RWPE2 (cell line): Measurements from ENCODE around the gene MON2.

ENCODE experiments used
- ATAC-seq: fragments of 200-7000 bp; cut with Tn5 transposase; 3 replicates; pipeline ENCODE4 v1.9.1; 2021; ENCODE audit warnings: low read depth
- DNase-seq: peaks from one replicate; pipeline ENCODE4 v3.0.0-alpha.2; 2020; ENCODE audit warnings: low spot score
- H3K27ac ChIP-seq: fragments of 450-650 bp; 2 replicates; pipeline ENCODE4 v1.5.1; 2017; ENCODE audit warnings: mild to moderate bottlenecking; ENCODE audit not compliant: poor library complexity, severe bottlenecking
- H3K27me3 ChIP-seq: fragments of 250-450 bp; sonication (Bioruptor Pico); 2 replicates; pipeline ENCODE4 v1.5.1; 2021; ENCODE audit warnings: mild to moderate bottlenecking, moderate library complexity; ENCODE audit not compliant: insufficient read depth, poor library complexity, severe bottlenecking
- H3K36me3 ChIP-seq: fragments of 250-450 bp; sonication (Bioruptor Pico); 2 replicates; pipeline ENCODE4 v1.5.1; 2020; ENCODE audit warnings: low read depth, mild to moderate bottlenecking, moderate library complexity
- H3K4me1 ChIP-seq: fragments of 250-450 bp; sonication (Bioruptor Pico); 2 replicates; pipeline ENCODE4 v1.5.1; 2021; ENCODE audit warnings: mild to moderate bottlenecking, moderate library complexity; ENCODE audit not compliant: insufficient read depth, poor library complexity, severe bottlenecking
- H3K4me3 ChIP-seq: fragments of 250-450 bp; sonication (Bioruptor Pico); 2 replicates; pipeline ENCODE4 v1.5.1; 2021; ENCODE audit warnings: mild to moderate bottlenecking, moderate library complexity; ENCODE audit not compliant: severe bottlenecking
- H3K9me3 ChIP-seq: fragments of 250-450 bp; sonication (Bioruptor Pico); 2 replicates; pipeline ENCODE4 v1.5.1; 2021; ENCODE audit warnings: mild to moderate bottlenecking, moderate library complexity; ENCODE audit not compliant: severe bottlenecking
- TF ChIP-seq, protein P1 (sequence below): fragments of 450-650 bp; IDR thresholded peaks from one replicate; pipeline ENCODE4 v1.5.1; 2017; ENCODE audit warnings: mild to moderate bottlenecking, moderate library complexity; ENCODE audit not compliant: poor library complexity, severe bottlenecking

MON2 gene

DNA sequence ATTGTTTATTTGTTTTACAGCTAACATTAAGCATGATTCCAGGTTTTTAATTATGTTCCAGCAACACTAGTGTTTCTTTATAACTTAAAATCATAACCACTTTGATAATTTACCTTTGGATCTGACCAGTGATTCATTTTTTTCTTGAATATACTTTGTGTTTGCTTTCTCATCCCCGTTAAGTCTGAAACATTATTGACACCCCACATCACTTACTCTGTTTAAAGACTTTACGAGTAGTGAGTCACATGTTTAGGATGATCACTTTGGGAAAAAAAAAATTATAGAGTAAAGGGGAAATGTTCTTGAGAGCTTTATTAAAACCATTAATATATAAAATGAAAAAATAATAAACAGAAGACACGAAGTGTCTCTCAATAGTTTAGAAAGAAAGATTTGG, 132.2 kb downstream of the MON2 start:
- H3K36me3 ChIP-seq: no peaks in the 10 kb centered on the region; the same call in 1 of the 2 replicates

DNA sequence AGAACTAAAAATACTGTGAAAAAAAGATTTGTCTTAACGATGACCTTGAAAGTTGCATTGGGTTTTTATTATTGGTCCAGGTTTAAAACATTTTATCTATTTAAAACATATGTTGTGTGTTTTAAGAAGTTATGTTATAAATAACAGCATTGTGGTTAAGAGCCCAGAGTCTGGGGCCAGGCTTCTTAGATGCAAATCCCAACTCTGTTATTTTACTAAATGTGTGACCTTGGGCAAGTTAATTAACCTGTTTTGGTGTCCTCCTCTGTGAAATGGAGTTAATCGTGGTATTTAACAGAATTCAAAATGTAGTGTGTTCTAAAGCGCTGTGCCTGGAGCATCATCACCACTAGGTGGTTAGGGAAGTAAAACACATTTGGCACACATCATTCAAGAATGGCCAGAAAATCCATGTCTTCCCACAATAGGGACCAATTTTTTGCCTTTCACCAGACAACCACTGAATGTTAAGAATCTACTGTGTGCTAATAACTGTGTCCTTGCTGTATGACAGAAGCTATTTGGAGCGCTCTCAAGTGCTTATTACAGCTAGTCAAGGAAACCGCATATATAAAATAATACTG, 133.3 kb downstream of the MON2 start:
- no peak for ATAC-seq
- Histone ChIP-seq H3K27me3 (no peaks in the 10 kb centered on the region), H3K36me3 (no peaks in the 10 kb centered on the region; the same call in 1 of the 2 replicates), H3K4me1 (peaks cover 8% of the 10 kb centered on the region), H3K27ac (no peak overlapping the region), H3K9me3 (no peaks in the 10 kb centered on the region), H3K4me3 (no peak overlapping the region)
- DNase-seq: no peak
- TF ChIP-seq, protein P1, sequence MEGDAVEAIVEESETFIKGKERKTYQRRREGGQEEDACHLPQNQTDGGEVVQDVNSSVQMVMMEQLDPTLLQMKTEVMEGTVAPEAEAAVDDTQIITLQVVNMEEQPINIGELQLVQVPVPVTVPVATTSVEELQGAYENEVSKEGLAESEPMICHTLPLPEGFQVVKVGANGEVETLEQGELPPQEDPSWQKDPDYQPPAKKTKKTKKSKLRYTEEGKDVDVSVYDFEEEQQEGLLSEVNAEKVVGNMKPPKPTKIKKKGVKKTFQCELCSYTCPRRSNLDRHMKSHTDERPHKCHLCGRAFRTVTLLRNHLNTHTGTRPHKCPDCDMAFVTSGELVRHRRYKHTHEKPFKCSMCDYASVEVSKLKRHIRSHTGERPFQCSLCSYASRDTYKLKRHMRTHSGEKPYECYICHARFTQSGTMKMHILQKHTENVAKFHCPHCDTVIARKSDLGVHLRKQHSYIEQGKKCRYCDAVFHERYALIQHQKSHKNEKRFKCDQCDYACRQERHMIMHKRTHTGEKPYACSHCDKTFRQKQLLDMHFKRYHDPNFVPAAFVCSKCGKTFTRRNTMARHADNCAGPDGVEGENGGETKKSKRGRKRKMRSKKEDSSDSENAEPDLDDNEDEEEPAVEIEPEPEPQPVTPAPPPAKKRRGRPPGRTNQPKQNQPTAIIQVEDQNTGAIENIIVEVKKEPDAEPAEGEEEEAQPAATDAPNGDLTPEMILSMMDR: peak; percentile 13

More for the DNA sequence above, 132.2 kb downstream of the MON2 start:
- peaks cover 7% of the 10 kb centered on the region for H3K4me1 ChIP-seq
- no peak for DNase-seq
- TF ChIP-seq, protein P1: no peak
- no peaks in the 10 kb centered on the region for H3K27me3 ChIP-seq
- no peak overlapping the region for H3K27ac ChIP-seq
- H3K9me3 ChIP-seq: no peaks in the 10 kb centered on the region
- no peak for ATAC-seq
- H3K4me3 ChIP-seq: no peak overlapping the region

DNA sequence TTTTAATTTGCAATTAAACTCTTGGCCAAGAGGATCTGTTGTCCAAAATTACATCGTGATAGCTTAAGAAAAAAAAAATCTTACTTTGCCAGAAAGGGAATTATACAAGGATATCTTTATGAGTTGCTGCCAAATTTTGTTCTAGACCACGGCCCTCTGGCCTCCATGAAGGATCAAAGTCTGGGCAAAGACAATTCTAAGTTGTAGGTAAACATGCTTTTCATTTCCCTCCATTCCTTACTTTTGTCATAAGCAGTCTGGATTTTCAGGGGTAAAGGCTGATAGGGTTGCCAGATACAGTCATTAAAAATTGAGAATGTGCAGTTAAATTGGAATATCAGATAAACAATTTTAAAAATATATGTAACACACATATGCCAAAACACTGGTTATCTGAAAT, 135.1 kb downstream of the MON2 start:
- Histone ChIP-seq H3K4me1 (peaks cover 16% of the 10 kb centered on the region), H3K9me3 (no peaks in the 10 kb centered on the region), H3K4me3 (peak overlapping the region; percentile 85), H3K27ac (peak overlapping the region; percentile 91), H3K36me3 (no peaks in the 10 kb centered on the region; the same call in 1 of the 2 replicates), H3K27me3 (no peaks in the 10 kb centered on the region)
- DNase-seq (no peak), ATAC-seq (no peak)
- TF ChIP-seq, protein P1: no peak

DNA sequence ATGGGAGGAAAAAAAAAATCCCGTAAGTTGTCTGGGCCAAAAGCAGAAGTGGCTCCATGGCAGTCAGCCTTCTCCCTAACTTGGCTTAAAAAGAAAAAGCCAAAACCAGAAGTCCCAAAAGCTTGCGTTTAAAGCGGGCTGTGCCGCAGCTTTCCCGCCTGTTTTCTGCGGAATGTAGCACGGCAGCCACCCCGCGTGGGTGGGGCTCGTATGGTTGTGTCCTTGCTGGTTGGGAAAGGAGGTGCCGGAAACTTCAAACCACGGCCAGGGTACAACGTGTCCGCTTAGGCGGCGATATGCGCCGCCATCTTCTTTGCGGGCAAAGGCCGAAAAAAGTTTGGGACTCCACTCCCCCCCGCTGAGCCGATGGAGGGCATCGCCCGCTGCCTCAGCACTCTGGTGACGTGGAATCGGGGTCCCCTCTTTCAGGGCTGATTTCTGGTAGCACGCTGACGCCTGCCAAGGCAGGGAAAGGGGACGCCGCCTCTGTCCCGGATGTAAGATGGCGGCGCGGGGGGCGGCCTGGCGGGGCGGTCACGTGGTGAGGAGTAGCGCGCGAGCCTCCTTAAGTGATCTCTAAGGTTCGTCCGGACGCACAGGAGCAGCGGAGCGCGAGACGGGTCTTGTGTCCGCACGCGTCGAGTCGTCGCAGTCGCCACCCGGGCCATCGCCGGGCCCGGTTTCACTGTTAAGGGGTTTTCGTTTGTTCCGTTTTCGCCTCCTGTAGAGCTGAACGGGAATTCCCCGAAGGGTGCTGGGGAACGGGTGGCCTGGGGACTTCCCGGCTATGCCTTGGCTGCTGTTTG, 135.8 kb downstream of the MON2 start:
- Histone ChIP-seq H3K4me3 (peak overlapping the region; percentile 85), H3K36me3 (no peaks in the 10 kb centered on the region; the same call in 1 of the 2 replicates), H3K4me1 (peaks cover 16% of the 10 kb centered on the region), H3K27ac (peak overlapping the region; percentile 91), H3K9me3 (no peaks in the 10 kb centered on the region), H3K27me3 (no peaks in the 10 kb centered on the region)
- peak; percentile 83 for DNase-seq
- TF ChIP-seq, protein P1: no peak
- ATAC-seq: peak; percentile 62
